T-helper 17 cell (primary cell): ENCODE measurements around the gene PTBP1. TPM values are rescaled to one million over a fixed set of nuclear protein-coding genes. Genes with fewer than 3 reads are reported as not detected.
"Not testable (repeated sequence)": the region's sequence is repeated elsewhere in the genome, so short reads cannot be mapped to it uniquely, and the experiment has no call there.

Experiments
- ATAC-seq: fragments of 150-1000 bp; cut with Tn5 transposase; 2 replicates; pipeline ENCODE4 v1.10.0; 2021; ENCODE audit warnings: mild to moderate bottlenecking, moderate library complexity
- DNase-seq, 3 donors: peaks; one replicate each; pipeline versions ENCODE4 v3.0.0 to v3.0.0-alpha.2; 2020 to 2021
- H3K9me3 ChIP-seq: one replicate; pipeline ENCODE4 v1.7.0; 2013; ENCODE audit warnings: low read length, mild to moderate bottlenecking; ENCODE audit not compliant: control insufficient read depth, poor library complexity, severe bottlenecking
- H3K27ac Mint-ChIP-seq: one replicate; pipeline ENCODE4 v1.8.0; 2022; ENCODE audit warnings: mild to moderate bottlenecking, moderate library complexity, mixed read lengths
- H3K27me3 Mint-ChIP-seq: one replicate; pipeline ENCODE4 v1.8.0; 2022; ENCODE audit warnings: mixed read lengths
- H3K36me3 Mint-ChIP-seq: one replicate; pipeline ENCODE4 v1.8.0; 2022; ENCODE audit warnings: low read depth, mixed read lengths
- H3K4me1 Mint-ChIP-seq: one replicate; pipeline ENCODE4 v1.8.0; 2022; ENCODE audit warnings: mild to moderate bottlenecking, mixed read lengths
- H3K4me3 Mint-ChIP-seq: one replicate; pipeline ENCODE4 v1.8.0; 2022; ENCODE audit warnings: mild to moderate bottlenecking, moderate library complexity, mixed read lengths
- total RNA-seq, 4 donors: library from RNA in 2 of 4; stranded (reverse) in 2 of 4; gene quantifications; one replicate each; pipeline ENCODE4 v1.2.3 and lab custom pipeline; 2022 to 2026

Gene PTBP1
- total RNA-seq, 2 donors from 2014 or later = 334 to 341 TPM

GRCh38 chr19:827314-827709 is 30.1 kb downstream of the PTBP1 start:
- no peaks in the 10 kb centered on the region for H3K9me3 ChIP-seq
- Mint-ChIP-seq H3K36me3 (no peaks in the 10 kb centered on the region), H3K4me3 (no peak overlapping the region), H3K27me3 (peaks cover 12% of the 10 kb centered on the region), H3K27ac (no peak overlapping the region), H3K4me1 (no peaks in the 10 kb centered on the region)
- DNase-seq = no peak
- ATAC-seq = no peak

DNA sequence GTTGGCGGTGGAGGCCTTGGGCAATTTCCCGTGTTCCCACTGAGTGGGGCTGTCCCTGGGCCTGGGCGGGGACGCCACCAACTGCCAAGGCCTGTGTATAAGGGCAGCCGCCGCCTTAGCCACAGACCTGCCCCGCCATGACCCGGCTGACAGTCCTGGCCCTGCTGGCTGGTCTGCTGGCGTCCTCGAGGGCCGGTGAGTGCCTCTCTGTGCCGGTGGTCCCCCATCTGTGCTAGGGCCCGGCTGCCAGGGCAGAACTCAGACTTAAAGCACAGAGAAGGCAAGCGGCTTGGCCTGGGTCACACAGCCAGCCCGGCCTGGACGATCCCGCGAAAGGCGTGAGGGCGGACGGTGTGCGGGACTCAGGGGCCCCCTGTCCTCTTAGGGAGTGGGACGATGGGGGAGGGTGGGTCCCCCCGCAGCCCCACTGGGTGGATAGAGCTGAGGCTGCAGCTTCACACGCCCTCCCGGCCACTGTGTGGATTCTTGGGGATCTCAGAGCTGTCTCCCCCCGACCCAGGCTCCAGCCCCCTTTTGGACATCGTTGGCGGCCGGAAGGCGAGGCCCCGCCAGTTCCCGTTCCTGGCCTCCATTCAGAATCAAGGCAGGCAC is 30.6 kb downstream of the PTBP1 start, which contains the start of gene AZU1:
TSS of gene AZU1 (plus strand) at position 128 of the 612 bp plus-strand sequence. CDS start at position 138, 10 bp downstream.
- no peak within 1 kb of the TSS for H3K27ac Mint-ChIP-seq
- no peak for ATAC-seq
- no peaks in the 10 kb centered on the region for H3K9me3 ChIP-seq
- no peaks in the 10 kb centered on the region for H3K4me1 Mint-ChIP-seq
- no peaks in the 10 kb centered on the region for H3K36me3 Mint-ChIP-seq
- no peak within 1 kb of the TSS for H3K4me3 Mint-ChIP-seq
- DNase-seq = no peak
- peaks cover 11% of the 10 kb centered on the region for H3K27me3 Mint-ChIP-seq

DNA sequence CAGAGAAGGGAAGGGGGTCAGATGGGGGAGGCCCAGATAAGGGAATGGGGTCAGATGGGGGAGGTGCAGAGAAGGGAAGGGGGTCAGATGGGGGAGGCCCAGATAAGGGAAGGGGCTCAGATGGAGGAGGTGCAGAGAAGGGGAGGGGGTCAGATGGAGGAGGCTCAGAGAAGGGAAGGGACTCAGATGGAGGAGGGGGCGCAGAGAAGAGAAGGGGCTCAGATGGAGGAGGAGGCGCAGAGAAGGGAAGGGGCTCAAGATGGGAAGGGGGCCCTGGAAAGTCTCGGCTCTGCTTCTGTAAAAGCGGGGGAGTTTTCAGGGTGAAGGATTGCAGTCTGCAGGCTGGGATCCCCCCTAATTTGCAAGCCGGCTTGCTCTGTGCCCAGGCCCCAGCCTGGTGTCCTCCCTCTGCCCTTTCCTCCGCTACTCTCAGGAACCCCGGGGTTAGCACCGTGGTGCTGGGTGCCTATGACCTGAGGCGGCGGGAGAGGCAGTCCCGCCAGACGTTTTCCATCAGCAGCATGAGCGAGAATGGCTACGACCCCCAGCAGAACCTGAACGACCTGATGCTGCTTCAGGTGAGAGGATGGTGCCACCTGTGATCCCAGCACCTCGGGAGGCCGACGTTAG is 32.0 kb downstream of the PTBP1 start:
- Mint-ChIP-seq H3K27ac (no peak overlapping the region), H3K36me3 (no peaks in the 10 kb centered on the region), H3K4me1 (no peaks in the 10 kb centered on the region), H3K27me3 (peaks cover 2% of the 10 kb centered on the region), H3K4me3 (no peak overlapping the region)
- ATAC-seq = no peak
- no peak for DNase-seq
- no peaks in the 10 kb centered on the region for H3K9me3 ChIP-seq

DNA sequence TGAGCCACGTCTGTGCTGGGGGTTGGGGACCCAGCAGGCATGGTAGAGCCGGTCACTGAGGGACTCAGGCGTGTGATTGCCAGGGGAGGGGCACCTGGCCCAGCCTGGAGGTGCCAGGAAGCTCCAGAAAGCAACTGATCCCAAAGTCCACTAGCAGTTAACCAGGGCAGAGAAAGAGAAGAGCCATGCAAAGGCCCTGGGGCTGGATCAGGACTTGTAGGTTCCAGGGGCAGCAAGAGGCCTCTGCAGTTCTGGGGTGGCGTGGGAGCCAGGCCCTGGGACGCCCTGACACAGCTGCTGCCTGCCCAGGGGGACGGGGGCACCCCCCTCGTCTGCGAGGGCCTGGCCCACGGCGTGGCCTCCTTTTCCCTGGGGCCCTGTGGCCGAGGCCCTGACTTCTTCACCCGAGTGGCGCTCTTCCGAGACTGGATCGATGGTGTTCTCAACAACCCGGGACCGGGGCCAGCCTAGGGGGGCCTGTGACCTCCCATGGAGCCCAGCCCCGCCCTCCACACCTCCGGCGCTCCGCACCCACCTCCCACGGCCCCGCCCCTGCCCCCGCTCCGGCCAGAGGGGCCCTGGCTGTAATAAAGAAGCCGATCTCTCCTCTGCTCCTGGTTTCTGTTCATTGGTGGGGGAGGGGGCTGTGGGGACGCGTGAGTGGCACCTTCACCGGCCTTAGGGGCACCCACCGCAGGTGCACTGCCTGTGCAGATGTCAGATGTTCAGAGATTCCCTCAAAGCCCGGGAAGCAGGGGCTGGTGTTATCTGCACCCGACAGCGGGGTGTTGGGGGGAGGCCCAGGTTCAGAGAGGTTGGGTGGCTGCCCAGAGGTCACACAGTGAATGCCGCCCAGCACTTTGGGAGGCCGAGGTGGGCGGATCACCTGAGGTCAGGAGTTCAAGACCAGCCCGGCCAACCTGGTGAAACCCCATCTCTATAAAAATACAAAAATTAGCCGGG is 34.4 kb downstream of the PTBP1 start:
- no peak for ATAC-seq

GRCh38 chr19:834216-834615 is 37.0 kb downstream of the PTBP1 start:
- no peak overlapping the region for H3K4me3 Mint-ChIP-seq
- ATAC-seq (no peak), DNase-seq (no peak)
- peaks cover 25% of the 10 kb centered on the region for H3K27me3 Mint-ChIP-seq
- no peak overlapping the region for H3K27ac Mint-ChIP-seq
- no peaks in the 10 kb centered on the region for H3K9me3 ChIP-seq
- H3K4me1 Mint-ChIP-seq = peaks cover 4% of the 10 kb centered on the region
- H3K36me3 Mint-ChIP-seq = peaks cover 4% of the 10 kb centered on the region

More for the DNA sequence above, 34.4 kb downstream of the PTBP1 start:
- peaks cover 17% of the 10 kb centered on the region for H3K27me3 Mint-ChIP-seq
- peaks cover 4% of the 10 kb centered on the region for H3K36me3 Mint-ChIP-seq
- H3K9me3 ChIP-seq = no peaks in the 10 kb centered on the region
- no peak for DNase-seq
- peaks cover 4% of the 10 kb centered on the region for H3K4me1 Mint-ChIP-seq
- no peak overlapping the region for H3K4me3 Mint-ChIP-seq
- H3K27ac Mint-ChIP-seq = no peak overlapping the region

DNA sequence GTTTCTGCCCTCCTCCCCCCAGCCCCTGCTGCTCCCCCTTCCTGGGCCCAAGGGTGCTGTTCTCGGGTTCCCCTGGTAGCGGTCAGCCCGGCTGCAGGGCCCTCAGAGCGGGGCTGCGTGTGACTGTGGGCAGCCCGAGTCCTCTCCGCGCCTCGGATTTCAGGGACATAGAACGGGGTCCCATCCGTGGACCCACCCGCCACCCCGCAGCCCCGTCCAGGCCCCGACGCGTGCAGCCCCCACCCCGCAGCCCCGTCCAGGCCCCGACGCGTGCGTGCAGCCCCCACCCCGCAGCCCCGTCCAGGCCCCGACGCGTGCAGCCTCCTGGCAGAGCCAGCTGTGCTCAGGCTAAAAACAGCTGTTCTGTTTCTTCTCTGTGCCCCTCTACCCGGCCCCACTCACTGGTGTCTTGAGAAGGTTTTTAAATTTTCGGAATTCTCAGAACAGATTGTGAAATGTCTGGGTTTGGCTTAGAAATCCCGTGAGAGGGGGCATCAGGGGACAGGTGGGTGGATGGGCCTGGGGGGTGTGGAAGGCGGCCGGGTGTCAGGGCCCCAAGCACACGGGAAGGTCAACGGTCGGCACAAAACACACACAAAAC is 38.1 kb downstream of the PTBP1 start:
- Mint-ChIP-seq H3K36me3 (peaks cover 4% of the 10 kb centered on the region), H3K27me3 (peaks cover 25% of the 10 kb centered on the region), H3K4me1 (peaks cover 4% of the 10 kb centered on the region), H3K27ac (no peak overlapping the region), H3K4me3 (no peak overlapping the region)
- no peak for ATAC-seq
- H3K9me3 ChIP-seq = no peaks in the 10 kb centered on the region
- no peak for DNase-seq

GRCh38 chr19:840519-841206 is 43.4 kb downstream of the PTBP1 start, which contains the start of gene PRTN3:
TSS of gene PRTN3 (plus strand) at chr19:840999. CDS start at chr19:841009, 10 bp downstream.
- no peak for ATAC-seq
- H3K4me3 Mint-ChIP-seq = no peak within 1 kb of the TSS

DNA sequence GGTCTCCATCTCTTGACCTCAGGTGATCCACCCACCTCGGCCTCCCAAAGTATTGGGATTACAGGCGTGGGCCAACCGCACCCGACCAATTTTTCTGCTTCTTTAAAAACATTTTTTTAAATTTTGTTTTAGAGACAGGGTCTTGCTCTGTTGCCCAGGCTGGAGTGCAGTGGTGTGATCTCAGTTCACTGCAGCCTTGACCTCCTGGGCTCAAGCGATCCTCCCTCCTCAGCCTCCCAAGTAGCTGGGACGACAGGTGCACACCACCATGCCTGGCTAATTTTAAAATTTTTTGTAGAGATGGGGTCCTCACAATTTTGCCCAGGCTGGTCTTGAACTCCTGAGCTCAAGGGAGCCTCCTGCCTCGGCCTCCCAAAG is 45.5 kb downstream of the PTBP1 start:
- not testable (repeated sequence) for H3K4me1 Mint-ChIP-seq, DNase-seq, H3K36me3 Mint-ChIP-seq, ATAC-seq, H3K4me3 Mint-ChIP-seq, H3K27ac Mint-ChIP-seq, H3K9me3 ChIP-seq
- H3K27me3 Mint-ChIP-seq = peaks cover 29% of the 10 kb centered on the region

More at GRCh38 chr19:840519-841206, 43.4 kb downstream of the PTBP1 start, which contains the start of gene PRTN3:
- H3K27me3 Mint-ChIP-seq = peaks cover 36% of the 10 kb centered on the region
- H3K4me1 Mint-ChIP-seq = peaks cover 7% of the 10 kb centered on the region
- H3K9me3 ChIP-seq = no peaks in the 10 kb centered on the region
- no peak for DNase-seq
- no peak within 1 kb of the TSS for H3K27ac Mint-ChIP-seq
- H3K36me3 Mint-ChIP-seq = peaks cover 4% of the 10 kb centered on the region

- no peak for ATAC-seq
- H3K9me3 ChIP-seq = no peaks in the 10 kb centered on the region
- DNase-seq = no peak
- H3K27me3 Mint-ChIP-seq = peaks cover 29% of the 10 kb centered on the region
- H3K4me1 Mint-ChIP-seq = peaks cover 5% of the 10 kb centered on the region
- H3K36me3 Mint-ChIP-seq = peaks cover 3% of the 10 kb centered on the region
- H3K4me3 Mint-ChIP-seq = no peak overlapping the region
- no peak overlapping the region for H3K27ac Mint-ChIP-seq
Measured at GRCh38 chr19:843180-843835, 46.1 kb downstream of the PTBP1 start.

GRCh38 chr19:843836-844545 is 46.7 kb downstream of the PTBP1 start:
- no peak overlapping the region for H3K27ac Mint-ChIP-seq
- H3K27me3 Mint-ChIP-seq = peaks cover 29% of the 10 kb centered on the region
- ATAC-seq (no peak), DNase-seq (no peak)
- no peaks in the 10 kb centered on the region for H3K9me3 ChIP-seq
- peaks cover 5% of the 10 kb centered on the region for H3K4me1 Mint-ChIP-seq
- peak overlapping the region; percentile 75 for H3K4me3 Mint-ChIP-seq
- H3K36me3 Mint-ChIP-seq = peaks cover 3% of the 10 kb centered on the region

DNA sequence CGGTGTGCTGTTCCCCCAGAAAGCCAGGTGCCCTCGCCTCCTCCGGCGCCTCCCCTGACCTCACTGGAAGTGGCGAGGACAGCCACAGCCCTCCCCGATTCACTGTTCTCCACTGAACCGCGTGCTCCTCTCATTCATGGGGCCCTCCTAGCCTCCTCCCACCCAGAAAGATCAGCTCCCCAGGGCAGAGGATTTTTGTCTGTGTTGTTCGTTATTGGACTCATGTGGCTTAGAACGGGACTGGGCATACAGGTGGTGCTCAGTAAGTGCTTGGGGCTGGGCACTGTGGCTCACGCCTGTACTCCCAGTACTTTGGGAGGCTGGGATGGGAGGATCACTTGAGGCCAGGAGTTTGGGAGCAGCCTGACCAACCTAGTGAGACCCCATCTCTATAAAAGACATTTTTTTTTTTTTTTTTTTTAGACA is 47.3 kb downstream of the PTBP1 start:
- Mint-ChIP-seq H3K4me3 (peak overlapping the region; percentile 75), H3K27me3 (peaks cover 31% of the 10 kb centered on the region), H3K4me1 (peaks cover 5% of the 10 kb centered on the region)

More for the DNA sequence above, 47.3 kb downstream of the PTBP1 start:
- no peaks in the 10 kb centered on the region for H3K9me3 ChIP-seq
- peaks cover 3% of the 10 kb centered on the region for H3K36me3 Mint-ChIP-seq
- DNase-seq = no peak
- peak; percentile 37 for ATAC-seq
- no peak overlapping the region for H3K27ac Mint-ChIP-seq
